ENCODE data around the gene GYPC.

GRCh38 chr2:126733795-126734194, 77.8 kb downstream of the GYPC start:
- TF ChIP-seq EZH2 (IDR thresholded peaks at IDR 0.05; ENCODE audit: insufficient read depth, poor library complexity, severe bottlenecking) (no peak), EZH2phosphoT487 (IDR thresholded peaks at IDR 0.05; ENCODE audit: insufficient read depth, low read depth) (no peak)

All from GM23248 (cell line).